GM23248 (cell line): ENCODE data around the gene TRABD. TPM values are rescaled to one million over a fixed set of nuclear protein-coding genes. Genes with fewer than 3 reads are reported as not detected.
"Not testable (repeated sequence)": the region's sequence is repeated elsewhere in the genome, so short reads cannot be mapped to it uniquely, and the experiment has no call there.

ENCODE experiments used
- DNase-seq: peaks from one replicate; pipeline ENCODE4 v3.0.0-alpha.2; 2015
- H2AFZ ChIP-seq: fragments of 200-600 bp; sonication (generic); 2 replicates; pipeline ENCODE4 v1.6.1; 2016; ENCODE audit warnings: antibody characterized with exemption
- H3F3A ChIP-seq: fragments of 200-600 bp; sonication (generic); 2 replicates; pipeline ENCODE4 v1.6.1; 2016; ENCODE audit warnings: mild to moderate bottlenecking, antibody characterized with exemption, mixed run types; ENCODE audit not compliant: insufficient read depth
- H3K27ac ChIP-seq: fragments of 200-600 bp; sonication (generic); 2 replicates; pipeline ENCODE4 v1.5.1; 2016; ENCODE audit warnings: mild to moderate bottlenecking
- H3K27me3 ChIP-seq: fragments of 200-600 bp; sonication (generic); replicated peaks from 2 replicates; pipeline ENCODE4 v1.6.1; 2016; ENCODE audit warnings: mild to moderate bottlenecking; ENCODE audit not compliant: insufficient read depth
- H3K36me3 ChIP-seq: fragments of 200-600 bp; sonication (generic); 2 replicates; pipeline ENCODE4 v1.6.1; 2016; ENCODE audit warnings: low read depth, mild to moderate bottlenecking
- H3K4me1 ChIP-seq: fragments of 200-600 bp; sonication (generic); 2 replicates; pipeline ENCODE4 v1.6.1; 2016; ENCODE audit warnings: mild to moderate bottlenecking; ENCODE audit not compliant: insufficient read depth
- H3K4me2 ChIP-seq: fragments of 200-600 bp; sonication (generic); one replicate; pipeline ENCODE4 v1.6.1; 2016; ENCODE audit warnings: mild to moderate bottlenecking; ENCODE audit not compliant: unreplicated experiment
- H3K4me3 ChIP-seq: fragments of 200-600 bp; sonication (generic); 2 replicates; pipeline ENCODE4 v1.5.1; 2016; ENCODE audit warnings: mild to moderate bottlenecking
- H3K79me2 ChIP-seq: fragments of 200-600 bp; sonication (generic); 2 replicates; pipeline ENCODE4 v1.6.1; 2016; ENCODE audit warnings: mild to moderate bottlenecking; ENCODE audit not compliant: insufficient read depth
- H3K9ac ChIP-seq: fragments of 200-600 bp; sonication (generic); 2 replicates; pipeline ENCODE4 v1.6.1; 2016; ENCODE audit warnings: mild to moderate bottlenecking
- H3K9me2 ChIP-seq: fragments of 200-600 bp; sonication (generic); 2 replicates; pipeline ENCODE4 v1.6.1; 2016; ENCODE audit warnings: mixed run types, mild to moderate bottlenecking, moderate library complexity; ENCODE audit not compliant: insufficient read depth
- H3K9me3 ChIP-seq: fragments of 200-600 bp; sonication (generic); one replicate; pipeline ENCODE4 v1.6.1; 2017; ENCODE audit warnings: low read depth
- H4K20me1 ChIP-seq: fragments of 200-600 bp; sonication (generic); 2 replicates; pipeline ENCODE4 v1.6.0; 2016; ENCODE audit not compliant: insufficient read depth
- EZH2 ChIP-seq: fragments of 200-600 bp; sonication (generic); IDR thresholded peaks from 2 replicates; pipeline ENCODE4 v1.6.1; 2018; ENCODE audit warnings: antibody characterized with exemption, mild to moderate bottlenecking; ENCODE audit not compliant: insufficient read depth, poor library complexity, severe bottlenecking
- EZH2phosphoT487 ChIP-seq: fragments of 200-600 bp; sonication (generic); IDR thresholded peaks from 2 replicates; pipeline ENCODE4 v1.6.1; 2018; ENCODE audit warnings: antibody characterized with exemption, moderate library complexity, mild to moderate bottlenecking, low read depth; ENCODE audit not compliant: insufficient read depth
- WGBS, 2 experiments: methylation state at CpG; one replicate each; pipeline ENCODE4 v1.1.6; 2015 to 2017; ENCODE audit warnings: low lambda C conversion rate in 2 of 2, low coverage in 1 of 2; ENCODE audit errors: missing lambda C conversion rate in 2 of 2; 5-methylcytosine and 5-hydroxymethylcytosine counted together
- in situ Hi-C: fragments of 300-500 bp; cut with MboI; formaldehyde crosslinking; loops from 2 replicates; pipeline ENCODE4 v1.15.0; 2020
- polyA plus RNA-seq: library from polyadenylated mRNA; unstranded; fragments of >200 nt; fragmentation: Nextera tagmentation; extraction: Ambion mirVana; gene quantifications from 2 replicates; pipeline ENCODE4 v1.2.1, GENCODE V29; 2016
- total RNA-seq: library from RNA; depleted of rRNA; stranded (reverse); fragments of >200 nt; shearing (Covaris generic); gene quantifications from 2 replicates; pipeline ENCODE4 v1.2.3, GENCODE V29; 2014

The TRABD gene
- total and polyA plus RNA-seq, 2 experiments from 2014 or later: 19.5 to 22.6 TPM

DNA sequence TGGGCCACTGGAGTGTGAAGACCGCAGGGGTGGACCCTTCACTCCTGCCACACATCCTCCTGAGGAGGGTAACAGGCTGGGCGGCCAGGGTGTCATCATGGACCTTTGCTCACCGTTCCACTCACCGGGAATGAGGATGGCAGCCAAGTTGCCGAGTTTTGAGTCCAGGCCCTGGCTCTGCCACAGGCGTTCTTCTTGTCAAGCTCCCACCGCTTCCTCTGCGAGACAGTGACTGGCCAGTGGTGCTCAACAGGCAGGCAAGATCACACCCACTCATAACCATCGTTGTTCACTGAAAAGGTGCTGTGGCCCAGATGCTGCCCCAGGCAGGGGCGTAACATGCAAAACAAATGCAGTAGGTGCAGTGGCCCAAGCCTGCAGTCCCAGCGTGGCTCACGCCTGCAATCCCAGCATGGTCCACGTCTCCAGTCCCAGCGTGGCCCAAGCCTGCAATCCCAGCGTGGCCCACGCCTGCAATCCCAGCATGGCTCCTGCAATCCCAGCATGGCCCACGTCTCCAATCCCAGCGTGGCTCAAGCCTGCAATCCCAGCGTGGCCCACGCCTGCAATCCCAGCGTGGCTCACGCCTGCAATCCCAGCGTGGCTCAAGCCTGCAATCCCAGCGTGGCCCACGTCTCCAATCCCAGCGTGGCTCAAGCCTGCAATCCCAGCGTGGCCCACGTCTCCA lies 20.1 kb upstream of the TRABD start:
- H3K4me2 ChIP-seq: no peak overlapping the region
- peaks cover 7% of the 10 kb centered on the region for H3K27me3 ChIP-seq
- no peaks in the 10 kb centered on the region for H3F3A ChIP-seq
- no peaks in the 10 kb centered on the region for H4K20me1 ChIP-seq
- TF ChIP-seq EZH2phosphoT487 (no peak), EZH2 (no peak)
- no peaks in the 10 kb centered on the region for H3K36me3 ChIP-seq
- WGBS, 2 experiments: 91 to 95% methylated on average over 12 to 28 of the region's 28 CpGs
- no peak overlapping the region for H3K9ac ChIP-seq
- H3K9me3 ChIP-seq: no peaks in the 10 kb centered on the region
- in situ Hi-C loops: no loop called here
- H3K4me3 ChIP-seq: no peak overlapping the region
- H3K4me1 ChIP-seq: no peaks in the 10 kb centered on the region
- no peak overlapping the region for H3K27ac ChIP-seq
- H2AFZ ChIP-seq: no peak overlapping the region
- H3K9me2 ChIP-seq: no peaks in the 10 kb centered on the region
- DNase-seq: no peak
- H3K79me2 ChIP-seq: no peaks in the 10 kb centered on the region

DNA sequence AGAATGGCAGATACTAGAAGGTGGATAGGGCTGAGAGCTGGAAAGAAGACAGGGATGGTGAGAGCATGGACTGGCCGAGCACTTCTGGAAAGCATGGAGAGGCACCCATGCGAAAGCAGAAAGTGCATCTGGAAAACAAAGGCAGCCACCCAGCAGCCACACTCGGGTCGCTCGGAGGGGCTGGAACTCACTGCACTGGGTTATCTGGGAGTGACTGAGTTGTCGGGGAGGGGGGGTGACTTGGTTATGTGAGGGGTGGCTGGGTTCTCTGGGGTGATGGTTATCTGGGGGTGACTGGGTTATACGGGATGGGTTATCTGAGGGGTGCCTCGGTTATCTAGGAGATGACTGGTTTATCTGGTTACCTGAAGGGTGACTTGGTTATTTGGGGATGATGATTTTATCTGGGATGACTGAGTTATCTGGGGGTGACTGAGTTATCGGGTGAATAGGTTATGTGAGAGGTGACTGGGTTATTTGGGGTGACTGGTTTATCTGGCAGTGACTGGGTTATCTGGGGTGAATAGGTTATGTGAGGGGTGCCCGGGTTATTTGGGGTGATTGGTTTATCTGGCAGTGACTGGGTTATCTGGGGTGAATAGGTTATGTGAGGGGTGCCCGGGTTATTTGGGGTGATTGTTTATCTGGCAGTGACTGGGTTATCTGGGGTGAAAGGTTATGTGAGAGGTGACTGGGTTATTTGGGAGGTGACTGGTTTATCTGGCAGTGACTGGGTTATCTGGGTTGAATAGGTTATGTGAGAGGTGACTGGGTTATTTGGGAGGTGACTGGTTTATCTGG lies 17.8 kb upstream of the TRABD start:
- DNase-seq: no peak
- H4K20me1 ChIP-seq: no peaks in the 10 kb centered on the region
- H3K9me2 ChIP-seq: no peaks in the 10 kb centered on the region
- no peaks in the 10 kb centered on the region for H3F3A ChIP-seq
- H3K36me3 ChIP-seq: no peaks in the 10 kb centered on the region
- no peaks in the 10 kb centered on the region for H3K9me3 ChIP-seq
- no peak overlapping the region for H3K4me2 ChIP-seq
- no peak overlapping the region for H3K4me3 ChIP-seq
- in situ Hi-C loops: no loop called here
- no peak overlapping the region for H2AFZ ChIP-seq
- TF ChIP-seq EZH2phosphoT487: no peak
- no peak for TF ChIP-seq EZH2
- peaks cover 17% of the 10 kb centered on the region for H3K27me3 ChIP-seq
- no peak overlapping the region for H3K27ac ChIP-seq
- H3K4me1 ChIP-seq: no peaks in the 10 kb centered on the region
- no peaks in the 10 kb centered on the region for H3K79me2 ChIP-seq
- no peak overlapping the region for H3K9ac ChIP-seq
- 69 to 71% methylated on average over 9 to 11 of the region's 11 CpGs for WGBS, 2 experiments

DNA sequence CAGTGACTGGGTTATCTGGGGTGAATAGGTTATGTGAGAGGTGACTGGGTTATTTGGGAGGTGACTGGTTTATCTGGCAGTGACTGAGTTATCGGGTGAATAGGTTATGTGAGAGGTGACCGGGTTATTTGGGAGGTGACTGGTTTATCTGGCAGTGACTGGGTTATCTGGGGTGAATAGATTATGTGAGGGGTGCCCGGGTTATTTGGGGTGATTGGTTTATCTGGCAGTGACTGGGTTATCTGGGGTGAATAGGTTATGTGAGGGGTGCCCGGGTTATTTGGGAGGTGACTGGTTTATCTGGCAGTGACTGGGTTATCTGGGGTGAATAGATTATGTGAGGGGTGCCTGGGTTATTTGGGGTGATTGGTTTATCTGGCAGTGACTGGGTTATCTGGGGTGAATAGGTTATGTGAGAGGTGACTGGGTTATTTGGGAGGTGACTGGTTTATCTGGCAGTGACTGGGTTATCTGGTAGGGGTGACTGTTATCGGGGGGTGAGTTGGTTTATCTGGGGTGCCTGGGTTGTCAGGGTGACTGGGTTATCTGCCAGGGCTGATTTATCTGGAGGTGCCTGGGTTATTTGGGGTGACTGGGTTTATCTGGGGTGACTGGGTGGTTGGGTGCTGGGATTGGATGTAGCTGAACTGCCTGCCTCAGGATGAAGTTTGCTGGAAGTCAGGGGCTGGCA lies 17.1 kb upstream of the TRABD start:
- WGBS, 2 experiments: 94 to 96% methylated on average over 5 of the region's 5 CpGs
- H3K9me3 ChIP-seq, in situ Hi-C loops, H3K36me3 ChIP-seq, H3K4me3 ChIP-seq, H4K20me1 ChIP-seq, H2AFZ ChIP-seq, H3K79me2 ChIP-seq, H3K4me1 ChIP-seq, H3F3A ChIP-seq, DNase-seq, H3K9me2 ChIP-seq, H3K27ac ChIP-seq, H3K4me2 ChIP-seq, H3K9ac ChIP-seq: not testable (repeated sequence)
- peaks cover 17% of the 10 kb centered on the region for H3K27me3 ChIP-seq

DNA sequence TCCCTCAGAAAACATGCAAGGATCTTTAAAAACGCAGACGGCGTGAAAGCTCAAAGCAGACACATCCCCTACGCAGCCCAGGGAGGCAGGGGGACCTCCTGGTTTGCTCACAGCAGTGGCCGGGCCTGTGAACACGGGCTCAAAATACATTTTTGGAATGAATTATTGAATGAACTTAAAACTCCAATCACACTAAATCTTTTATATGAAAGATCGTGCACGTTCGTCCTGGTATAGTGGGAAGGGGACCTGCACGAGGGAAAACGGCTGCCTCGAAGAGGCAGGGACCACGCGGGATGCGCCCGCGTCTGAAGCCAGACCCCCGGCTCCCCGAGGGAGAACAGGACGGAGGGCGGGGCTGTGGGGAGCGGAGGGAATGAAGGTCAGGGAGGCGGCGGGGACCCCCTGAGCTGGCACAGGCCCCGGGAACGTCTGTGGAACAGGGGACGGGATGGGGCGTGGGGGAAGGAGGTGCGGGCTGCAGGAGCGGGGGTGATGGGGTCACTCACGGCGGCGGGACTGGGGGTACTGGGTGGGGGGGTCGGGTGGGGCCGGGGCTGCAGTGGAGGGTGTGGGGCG lies 16.4 kb upstream of the TRABD start:
- Histone ChIP-seq H3K4me1 (no peaks in the 10 kb centered on the region), H3K9me2 (no peaks in the 10 kb centered on the region), H3K36me3 (no peaks in the 10 kb centered on the region), H3K4me3 (no peak overlapping the region), H3K27ac (no peak overlapping the region), H3K4me2 (no peak overlapping the region), H3K9me3 (no peaks in the 10 kb centered on the region), H4K20me1 (no peaks in the 10 kb centered on the region), H3K79me2 (no peaks in the 10 kb centered on the region), H3K9ac (no peak overlapping the region), H2AFZ (no peak overlapping the region), H3K27me3 (peaks cover 17% of the 10 kb centered on the region), H3F3A (no peaks in the 10 kb centered on the region)
- TF ChIP-seq EZH2phosphoT487 (0 out of 2 replicates have a peak, but pooled peaks have one; percentile 56), EZH2 (peak; percentile 85)
- in situ Hi-C loops: no loop called here
- DNase-seq: peak; percentile 16
- 6 to 7% methylated on average over 24 to 36 of the region's 36 CpGs for WGBS, 2 experiments
